Gastrocnemius medialis (tissue), 4 donors: ENCODE data around the gene PPFIBP1. TPM values are rescaled to one million over a fixed set of nuclear protein-coding genes. Genes with fewer than 3 reads are reported as not detected.
A peak's percentile ranks its signal among the peaks of the same experiment; 100 is the strongest.

Source experiments
- ATAC-seq, 2 donors: fragments of 150-250 bp; one replicate each; pipeline ENCODE4 v1.9.1; 2016
- DNase-seq, 2 donors: peaks; one replicate each; pipeline ENCODE4 v3.0.0-alpha.2; 2019
- H3K27ac ChIP-seq, 4 donors: fragments of 200-600 bp; sonication (generic); 1 replicate in 1 of 4; 2 replicates in 3 of 4; pipeline ENCODE4 v1.5.1; 2016 to 2018; ENCODE audit warnings: mild to moderate bottlenecking in 2 of 4, moderate library complexity in 1 of 4
- H3K27me3 ChIP-seq, 3 donors: fragments of 200-600 bp; sonication (generic) in 2 of 3; 1 replicate in 1 of 3; 2 replicates in 2 of 3; pipeline versions ENCODE4 v1.5.1 to v1.6.0; 2016 to 2019; ENCODE audit warnings: mild to moderate bottlenecking in 1 of 3, moderate library complexity in 1 of 3
- H3K36me3 ChIP-seq, 2 donors: fragments of 200-600 bp; sonication (generic) in 1 of 2; one replicate each; pipeline ENCODE4 v1.5.1; 2017 to 2018
- H3K4me1 ChIP-seq, 2 donors: fragments of 200-600 bp; sonication (generic) in 1 of 2; one replicate each; pipeline ENCODE4 v1.5.1; 2016 to 2017; ENCODE audit warnings: mild to moderate bottlenecking in 2 of 2
- H3K4me3 ChIP-seq, 4 donors: fragments of 200-600 bp; sonication (generic) in 3 of 4; 1 replicate in 1 of 4; 2 replicates in 3 of 4; pipeline ENCODE4 v1.5.1; 2016 to 2019; ENCODE audit warnings: mild to moderate bottlenecking in 2 of 4
- H3K9me3 ChIP-seq, 3 donors: fragments of 200-600 bp; sonication (generic) in 2 of 3; 1 replicate in 1 of 3; 2 replicates in 2 of 3; pipeline ENCODE4 v1.5.1; 2016 to 2019
- POLR2A ChIP-seq, 2 donors: fragments of 450-650 bp; IDR thresholded peaks; one replicate each; pipeline ENCODE4 v1.6.1; 2017; ENCODE audit warnings: antibody characterized with exemption in 2 of 2, mild to moderate bottlenecking in 2 of 2, moderate library complexity in 2 of 2
- in situ Hi-C, 4 donors: fragments of 200-750 bp; cut with MboI; loops; one replicate each; pipeline versions ENCODE4 v1.15.0 to v1.8.0; 2017; ENCODE audit warnings: low sequenced_read_pairs in 4 of 4
- intact Hi-C: fragments of 100-400 bp; cut with DNase I; formaldehyde crosslinking; loops from one replicate; pipeline ENCODE4 v1.15.1; 2023; ENCODE audit warnings: low total_unique reads
- total RNA-seq, 4 donors: library from RNA; depleted of rRNA; stranded (reverse); fragments of >200 nt; gene quantifications; one replicate each; pipeline versions ENCODE4 v1.1.0 to v1.2.3, GENCODE V29; 2016
- TF ChIP-seq, protein P1 (sequence below), 5 experiments: fragments of 450-650 bp in 3 of 5; fragments of 200-600 bp in 2 of 5; sonication (generic) in 2 of 5; IDR thresholded peaks in 4 of 5; conservative IDR thresholded peaks in 1 of 5; 1 replicate in 4 of 5; 2 replicates in 1 of 5; pipeline ENCODE4 v1.5.1; 2016 to 2019; ENCODE audit warnings: antibody characterized with exemption in 5 of 5, mild to moderate bottlenecking in 3 of 5, moderate library complexity in 3 of 5

PPFIBP1 gene
- 10 to 100 TPM; 18.3 to 33.2 (median 27.4) TPM for total RNA-seq

- intact Hi-C loops (loop anchor here (2.0 to 10.0 kb wide), 6 partner anchors 25 to 589 kb away; partner anchors contain the start of genes FGFR1OP2, INTS13 and TM7SF3), in situ Hi-C loops (no loop called here)
- Histone ChIP-seq H3K36me3 (no peaks in the 10 kb centered on the region), H3K4me1 (peaks cover 12 to 16% of the 10 kb centered on the region in 2 donors), H3K27me3 (no peaks in the 10 kb centered on the region), H3K9me3 (no peaks in the 10 kb centered on the region), H3K4me3 (peak within 1 kb of the TSS; percentile 64 to 85 (median 74)), H3K27ac (peak within 1 kb of the TSS; percentile 83 to 90 (median 87))
- DNase-seq (peak; percentile 96 to 99), ATAC-seq (peak; percentile 94 to 96)
- peak; percentile 76 to 88 for TF ChIP-seq POLR2A (IDR thresholded peaks at IDR 0.05)
- TF ChIP-seq, protein P1, sequence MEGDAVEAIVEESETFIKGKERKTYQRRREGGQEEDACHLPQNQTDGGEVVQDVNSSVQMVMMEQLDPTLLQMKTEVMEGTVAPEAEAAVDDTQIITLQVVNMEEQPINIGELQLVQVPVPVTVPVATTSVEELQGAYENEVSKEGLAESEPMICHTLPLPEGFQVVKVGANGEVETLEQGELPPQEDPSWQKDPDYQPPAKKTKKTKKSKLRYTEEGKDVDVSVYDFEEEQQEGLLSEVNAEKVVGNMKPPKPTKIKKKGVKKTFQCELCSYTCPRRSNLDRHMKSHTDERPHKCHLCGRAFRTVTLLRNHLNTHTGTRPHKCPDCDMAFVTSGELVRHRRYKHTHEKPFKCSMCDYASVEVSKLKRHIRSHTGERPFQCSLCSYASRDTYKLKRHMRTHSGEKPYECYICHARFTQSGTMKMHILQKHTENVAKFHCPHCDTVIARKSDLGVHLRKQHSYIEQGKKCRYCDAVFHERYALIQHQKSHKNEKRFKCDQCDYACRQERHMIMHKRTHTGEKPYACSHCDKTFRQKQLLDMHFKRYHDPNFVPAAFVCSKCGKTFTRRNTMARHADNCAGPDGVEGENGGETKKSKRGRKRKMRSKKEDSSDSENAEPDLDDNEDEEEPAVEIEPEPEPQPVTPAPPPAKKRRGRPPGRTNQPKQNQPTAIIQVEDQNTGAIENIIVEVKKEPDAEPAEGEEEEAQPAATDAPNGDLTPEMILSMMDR (IDR thresholded peaks at IDR 0.05 in 4 of 5, conservative IDR thresholded peaks at IDR 0.05 in 1 of 5): peak in 2 of 5 experiments; percentile 32 to 51
Measured at GRCh38 chr12:27523642-27524493, at the start of gene PPFIBP1. TSS of gene PPFIBP1 (plus strand) at chr12:27524206. CDS start at chr12:27633397, 109,191 bp downstream.

- Histone ChIP-seq H3K9me3 (no peaks in the 10 kb centered on the region), H3K4me1 (peaks cover 9 to 15% of the 10 kb centered on the region in 2 donors), H3K36me3 (no peaks in the 10 kb centered on the region), H3K27ac (peak overlapping the region in 1 of 4 donors; percentile 1), H3K27me3 (no peaks in the 10 kb centered on the region), H3K4me3 (no peak overlapping the region)
- intact Hi-C loops: no loop called here
- in situ Hi-C loops: no loop called here
- ATAC-seq: peak in 1 of 2 donors; percentile 50
- TF ChIP-seq, protein P1 (IDR thresholded peaks at IDR 0.05 in 4 of 5, conservative IDR thresholded peaks at IDR 0.05 in 1 of 5): no peak
- TF ChIP-seq POLR2A (IDR thresholded peaks at IDR 0.05): no peak
- DNase-seq: no peak
Measured at GRCh38 chr12:27474344-27474743, 49.7 kb upstream of the PPFIBP1 start.

GRCh38 chr12:27477049-27477448 lies 47.0 kb upstream of the PPFIBP1 start:
- peaks cover 9 to 15% of the 10 kb centered on the region in 2 donors for H3K4me1 ChIP-seq
- no peak overlapping the region for H3K27ac ChIP-seq
- DNase-seq (no peak), ATAC-seq (no peak)
- TF ChIP-seq POLR2A (IDR thresholded peaks at IDR 0.05): no peak
- TF ChIP-seq, protein P1 (IDR thresholded peaks at IDR 0.05 in 4 of 5, conservative IDR thresholded peaks at IDR 0.05 in 1 of 5): no peak
- intact Hi-C loops (no loop called here), in situ Hi-C loops (no loop called here)
- no peaks in the 10 kb centered on the region for H3K9me3 ChIP-seq
- H3K36me3 ChIP-seq: no peaks in the 10 kb centered on the region
- H3K4me3 ChIP-seq: no peak overlapping the region
- H3K27me3 ChIP-seq: no peaks in the 10 kb centered on the region

DNA sequence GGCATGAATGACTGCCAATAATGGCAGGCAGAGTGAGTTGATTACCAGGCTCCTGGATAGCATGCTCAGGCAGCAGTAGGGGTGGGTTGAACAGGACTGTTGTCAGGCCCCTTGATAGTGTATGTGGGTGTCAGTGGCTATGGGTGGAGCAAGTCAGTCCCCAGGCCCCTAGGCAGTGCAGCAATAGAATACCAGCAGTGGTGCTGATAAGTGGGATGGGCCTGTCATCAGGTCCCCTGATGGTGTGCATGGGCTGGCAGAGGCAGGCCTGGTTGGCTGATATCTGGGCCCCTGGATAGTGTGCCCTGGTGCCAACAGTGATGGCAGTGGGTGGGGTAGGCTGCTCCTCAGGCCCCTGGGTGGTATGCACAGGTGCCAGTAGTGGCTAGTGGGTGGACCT lies 45.1 kb upstream of the PPFIBP1 start:
- no peaks in the 10 kb centered on the region for H3K27me3 ChIP-seq
- no peak for ATAC-seq
- no peak for DNase-seq
- intact Hi-C loops (no loop called here), in situ Hi-C loops (no loop called here)
- H3K27ac ChIP-seq: no peak overlapping the region
- H3K36me3 ChIP-seq: no peaks in the 10 kb centered on the region
- H3K9me3 ChIP-seq: no peaks in the 10 kb centered on the region
- peaks cover 0 to 6% of the 10 kb centered on the region in 2 donors for H3K4me1 ChIP-seq
- H3K4me3 ChIP-seq: no peak overlapping the region
- TF ChIP-seq, protein P1 (IDR thresholded peaks at IDR 0.05 in 4 of 5, conservative IDR thresholded peaks at IDR 0.05 in 1 of 5): no peak
- TF ChIP-seq POLR2A (IDR thresholded peaks at IDR 0.05): no peak
